HG03432 (cell line): Measurements from ENCODE around the gene SLC35G4.
"Not testable (repeated sequence)": the region's sequence is repeated elsewhere in the genome, so short reads cannot be mapped to it uniquely, and the experiment has no call there.

Experiments
- ATAC-seq: cut with Tn5 transposase; IDR thresholded peaks from one replicate; pipeline ENCODE4 v1.9.1; 2021; ENCODE audit warnings: mild to moderate bottlenecking, moderate library complexity; ENCODE audit not compliant: unreplicated experiment

Gene SLC35G4

GRCh38 chr18:11609488-11609887, at the start of gene SLC35G4:
Gene SLC35G4 (plus strand): TSS chr18:11609596. CDS start chr18:11609596, 0 bp downstream.
- ATAC-seq, result not testable (repeated sequence)

GRCh38 chr18:11561293-11561692, 48.1 kb upstream of the SLC35G4 start:
- ATAC-seq, result no peak

GRCh38 chr18:11565716-11566115, 43.7 kb upstream of the SLC35G4 start:
- ATAC-seq, result no peak

DNA sequence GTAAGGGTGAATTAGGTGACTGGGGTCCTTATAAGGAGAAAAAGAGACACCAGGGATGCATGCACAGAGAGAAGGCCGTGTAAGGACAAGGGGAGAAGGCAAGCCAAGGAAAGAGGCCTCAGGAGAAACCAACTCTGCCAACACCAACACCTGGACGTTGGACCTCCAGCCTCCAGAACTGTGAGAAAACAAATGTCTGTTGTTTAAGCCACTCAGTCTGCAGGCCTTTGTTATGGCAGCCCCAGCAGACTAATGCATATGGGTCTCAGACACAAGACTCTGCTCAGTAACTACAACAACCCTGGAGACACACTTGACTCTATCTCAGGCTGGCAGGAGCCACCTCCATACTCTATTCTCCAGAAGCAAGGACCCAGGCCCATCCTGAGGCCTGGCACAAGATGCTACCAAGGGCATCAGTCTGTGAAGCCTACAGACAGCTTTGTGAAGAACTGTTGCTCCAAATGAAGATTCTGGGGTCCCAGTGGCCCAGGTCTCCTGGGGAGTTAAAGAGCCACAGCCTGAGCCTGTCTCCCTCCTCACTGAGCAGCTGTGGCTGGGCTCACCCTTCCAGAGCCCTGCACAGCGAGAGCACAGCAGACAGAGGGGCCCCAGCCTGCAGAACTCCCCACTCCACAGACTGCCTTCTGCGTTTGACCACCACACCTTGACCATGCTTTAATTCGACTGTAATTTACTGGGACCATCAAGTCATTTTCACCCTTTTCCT, 43.0 kb upstream of the SLC35G4 start:
- ATAC-seq, result no peak

- ATAC-seq, result no peak
Measured at GRCh38 chr18:11567396-11567795, 42.0 kb upstream of the SLC35G4 start.

DNA sequence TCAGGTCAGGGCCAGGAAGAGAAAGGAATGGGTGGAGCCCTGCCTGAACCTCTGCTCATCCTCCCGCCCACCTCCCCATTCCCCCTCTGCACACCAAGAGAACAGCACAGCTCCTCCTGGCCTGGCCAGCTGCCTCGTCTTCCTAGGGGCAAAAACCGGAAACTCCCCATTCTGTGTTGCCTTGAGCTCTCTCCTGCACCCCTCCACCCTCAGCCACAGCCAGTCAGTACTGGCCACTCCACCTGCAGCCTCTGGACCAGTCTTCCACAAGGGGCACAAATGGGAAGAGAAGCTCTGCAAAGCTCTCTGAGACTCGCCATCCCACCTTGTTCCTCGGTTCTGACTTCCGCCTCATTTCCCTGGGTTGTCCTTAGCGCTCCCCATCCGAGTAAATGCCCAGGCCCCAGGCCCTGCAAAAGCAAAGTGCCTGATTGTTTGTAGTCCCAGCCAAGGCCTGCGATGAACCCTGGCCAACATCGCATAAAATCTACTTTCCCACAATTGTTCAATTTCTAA, 39.3 kb upstream of the SLC35G4 start:
- no peak for ATAC-seq

DNA sequence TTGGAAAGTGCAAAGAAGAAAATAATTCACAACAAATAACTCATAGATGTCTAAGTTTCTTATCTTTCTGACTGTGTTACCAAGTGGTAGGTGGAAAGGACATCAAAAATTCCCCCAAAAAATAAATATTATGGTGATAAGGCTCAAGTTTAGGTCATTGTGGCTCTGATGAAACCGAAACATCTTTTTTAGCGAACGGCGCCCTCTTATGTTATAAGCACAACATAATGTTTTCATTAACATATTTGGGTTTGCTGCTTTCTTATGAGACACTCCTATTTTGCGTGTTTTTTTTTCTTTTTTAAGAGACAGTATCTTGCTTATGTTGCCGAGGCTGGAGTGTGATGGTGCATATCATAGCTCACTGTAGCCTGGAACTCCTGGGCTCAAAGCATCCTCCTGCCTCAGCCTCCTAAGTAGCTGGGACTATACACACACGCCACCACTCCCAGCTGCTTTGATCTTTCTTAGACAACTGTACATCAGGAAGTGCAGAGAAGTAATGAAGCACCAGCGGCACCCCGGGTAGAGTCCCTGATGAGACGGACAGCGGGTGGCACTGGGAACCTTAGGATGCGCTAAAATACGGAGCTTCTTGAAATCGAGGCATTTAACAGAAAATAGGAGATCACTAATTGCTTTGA, 38.5 kb upstream of the SLC35G4 start:
- no peak for ATAC-seq

GRCh38 chr18:11572201-11572600, 37.2 kb upstream of the SLC35G4 start:
- no peak for ATAC-seq

- no peak for ATAC-seq
Measured at GRCh38 chr18:11574545-11574944, 34.9 kb upstream of the SLC35G4 start.

- ATAC-seq, result no peak
Measured at GRCh38 chr18:11577271-11578112, 31.9 kb upstream of the SLC35G4 start.

GRCh38 chr18:11578799-11579198, 30.6 kb upstream of the SLC35G4 start:
- no peak for ATAC-seq

DNA sequence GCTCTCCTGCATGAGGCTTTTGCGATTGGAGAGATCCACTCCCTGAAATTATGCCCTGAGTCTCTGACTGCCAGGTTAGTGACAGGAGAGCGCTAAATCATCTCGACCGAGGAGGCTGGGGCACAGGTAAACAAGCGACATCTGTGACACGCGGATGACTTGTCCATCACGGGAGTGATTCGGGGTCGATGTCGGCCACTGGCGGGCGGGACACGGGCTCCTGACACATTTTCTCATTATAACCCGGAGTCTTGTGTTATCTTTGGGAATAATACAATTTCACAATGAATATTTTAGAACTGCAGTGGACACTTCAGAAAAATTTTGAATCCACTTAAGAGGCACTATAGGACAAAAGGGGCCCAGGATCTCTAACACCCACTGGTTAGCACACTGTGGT, 29.5 kb upstream of the SLC35G4 start:
- no peak for ATAC-seq

DNA sequence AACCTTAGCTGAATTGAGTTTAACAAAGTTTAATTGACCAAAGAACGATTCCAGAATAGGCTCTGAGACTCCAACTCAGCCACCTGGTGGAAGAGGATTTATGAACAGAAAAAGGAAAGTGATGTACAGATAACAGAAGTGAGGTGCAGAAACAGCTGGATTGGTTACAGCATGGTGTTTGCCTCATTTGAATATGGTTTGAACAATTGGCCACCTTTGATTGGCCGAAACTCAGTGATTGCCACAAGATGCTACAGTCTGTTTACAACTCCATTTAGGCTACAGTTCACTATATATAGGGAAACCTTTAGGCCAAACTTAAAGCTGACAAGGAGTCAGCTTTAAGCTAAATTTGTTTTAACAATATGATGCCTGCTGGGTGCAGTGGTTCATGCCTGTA, 28.1 kb upstream of the SLC35G4 start:
- no peak for ATAC-seq

GRCh38 chr18:11585596-11585995, 23.8 kb upstream of the SLC35G4 start:
- ATAC-seq, result no peak

GRCh38 chr18:11586896-11587295, 22.5 kb upstream of the SLC35G4 start:
- no peak for ATAC-seq

GRCh38 chr18:11587432-11587831, 22.0 kb upstream of the SLC35G4 start:
- no peak for ATAC-seq

DNA sequence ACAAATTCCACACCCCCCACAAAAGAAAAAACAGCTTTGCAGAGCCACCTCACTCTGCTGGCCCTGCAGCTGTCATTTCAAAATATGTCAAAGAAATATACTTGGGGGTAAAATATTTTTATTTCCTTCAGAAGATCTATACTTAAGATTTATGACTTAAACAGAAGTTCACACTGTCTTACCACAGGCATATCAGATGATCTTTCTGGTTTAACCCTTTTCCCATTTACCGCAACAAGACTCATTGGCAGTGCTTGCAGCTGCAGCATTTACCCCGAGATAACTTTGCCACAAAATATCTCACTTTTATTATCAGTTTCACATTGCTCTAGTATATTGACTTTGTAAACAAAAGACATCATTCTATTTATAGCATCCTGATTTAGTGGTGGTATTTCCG, 21.6 kb upstream of the SLC35G4 start:
- ATAC-seq, result no peak

DNA sequence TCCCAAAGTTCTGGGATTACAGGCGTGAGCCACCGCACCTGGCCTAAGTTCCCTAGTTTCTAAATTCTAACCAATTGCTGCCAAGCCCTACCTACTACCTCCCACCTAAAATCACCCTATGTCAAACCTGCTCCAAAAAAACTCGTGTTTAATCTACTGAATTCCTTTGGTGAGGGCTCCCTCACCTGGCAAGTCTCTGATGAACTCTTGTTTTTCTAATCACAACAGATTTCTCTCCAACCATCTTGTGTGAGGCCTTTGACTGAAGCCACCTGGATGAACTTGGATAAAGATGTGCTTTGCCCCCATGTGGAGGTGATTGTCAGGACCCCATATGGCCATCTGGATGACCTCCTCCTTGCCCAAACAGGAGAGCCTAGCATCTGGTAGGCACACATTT, 17.4 kb upstream of the SLC35G4 start:
- ATAC-seq, result no peak

GRCh38 chr18:11600321-11600720, 9.1 kb upstream of the SLC35G4 start:
- no peak for ATAC-seq

DNA sequence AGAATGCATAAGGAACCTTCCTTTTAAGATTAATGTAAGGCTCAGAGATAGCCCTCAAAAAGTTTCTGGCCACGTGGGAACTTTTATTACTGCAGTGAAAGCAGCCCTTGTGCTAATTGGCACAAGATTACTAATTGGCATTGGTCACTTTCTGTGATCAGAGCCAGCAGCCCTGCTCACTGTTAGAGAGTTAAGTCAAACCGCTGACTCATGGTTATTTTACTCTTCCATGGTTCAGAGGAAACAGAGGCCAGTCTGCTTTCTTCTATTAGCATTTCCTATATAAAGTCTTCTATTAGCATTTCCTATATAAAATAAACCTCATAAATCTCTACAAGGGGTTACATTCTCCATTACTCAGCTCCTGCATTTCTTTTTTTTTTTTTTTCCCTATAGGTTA, 1.5 kb upstream of the SLC35G4 start:
- ATAC-seq, result no peak

DNA sequence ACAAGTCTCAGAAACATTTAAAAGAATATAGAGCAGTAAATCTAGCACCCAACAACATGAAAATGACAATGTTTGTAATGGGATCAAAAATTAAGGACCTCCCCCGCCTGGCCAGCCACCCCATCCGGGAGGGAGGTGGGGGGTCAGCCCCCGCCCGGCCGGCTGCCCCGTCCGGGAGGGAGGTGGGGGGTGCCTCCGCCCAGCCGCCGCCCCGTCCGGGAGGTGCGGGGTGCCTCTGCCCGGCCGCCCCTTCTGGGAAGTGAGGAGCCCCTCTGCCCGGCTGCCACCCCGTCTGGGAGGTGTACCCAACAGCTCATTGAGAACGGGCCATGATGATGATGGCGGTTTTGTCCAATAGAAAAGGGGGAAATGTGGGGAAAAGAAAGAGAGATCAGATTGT, 778 bp upstream of the SLC35G4 start:
- ATAC-seq, result not testable (repeated sequence)
